GM21619 (cell line): ENCODE data around the gene DBN1.
A peak's percentile ranks its signal among the peaks of the same experiment; 100 is the strongest.

Experiments used
- ATAC-seq: cut with Tn5 transposase; IDR thresholded peaks from one replicate; pipeline ENCODE4 v1.9.1; 2021; ENCODE audit not compliant: unreplicated experiment

DBN1 gene

DNA sequence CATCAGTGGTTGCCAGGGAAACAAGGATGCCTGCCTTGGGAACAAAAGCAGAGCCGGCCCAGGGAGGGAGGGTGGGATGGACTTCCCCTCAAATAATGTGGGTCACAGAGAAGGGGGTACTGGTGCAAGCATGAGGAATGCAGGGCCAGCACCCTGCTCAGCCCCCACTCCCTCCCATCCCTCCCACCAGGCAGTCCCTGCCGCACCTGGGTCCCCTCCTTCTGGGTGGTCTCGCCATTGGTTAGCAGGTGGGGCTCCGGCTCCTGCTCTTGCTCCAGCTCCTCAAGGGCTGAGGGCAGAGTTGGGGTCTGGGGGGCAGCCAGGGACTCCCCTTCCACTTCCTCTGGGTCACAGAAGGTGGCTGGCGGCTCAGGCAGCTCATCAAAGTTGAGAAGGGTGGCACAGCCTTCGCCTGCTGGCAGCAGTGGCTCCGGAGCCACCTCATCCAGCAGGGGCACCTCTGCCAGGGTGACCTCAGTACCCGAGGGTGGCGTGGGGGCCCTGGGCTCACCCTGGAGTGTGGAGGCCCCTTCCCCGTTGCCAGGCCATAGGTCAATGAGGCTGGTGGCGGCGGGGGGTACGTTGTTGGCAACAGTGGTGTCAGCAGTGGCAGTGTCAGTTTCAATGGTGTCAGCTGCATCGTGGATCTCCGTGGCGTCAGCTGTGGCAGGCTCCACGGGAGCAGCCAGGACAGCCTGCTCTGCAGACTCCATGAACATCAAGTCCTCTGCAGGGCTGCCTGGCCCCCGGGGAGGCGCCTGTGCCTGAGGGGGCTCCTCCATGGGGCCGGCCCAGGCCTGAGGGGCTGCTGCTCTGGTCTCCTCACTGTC, 15.4 kb downstream of the DBN1 start:
- no peak for ATAC-seq

DNA sequence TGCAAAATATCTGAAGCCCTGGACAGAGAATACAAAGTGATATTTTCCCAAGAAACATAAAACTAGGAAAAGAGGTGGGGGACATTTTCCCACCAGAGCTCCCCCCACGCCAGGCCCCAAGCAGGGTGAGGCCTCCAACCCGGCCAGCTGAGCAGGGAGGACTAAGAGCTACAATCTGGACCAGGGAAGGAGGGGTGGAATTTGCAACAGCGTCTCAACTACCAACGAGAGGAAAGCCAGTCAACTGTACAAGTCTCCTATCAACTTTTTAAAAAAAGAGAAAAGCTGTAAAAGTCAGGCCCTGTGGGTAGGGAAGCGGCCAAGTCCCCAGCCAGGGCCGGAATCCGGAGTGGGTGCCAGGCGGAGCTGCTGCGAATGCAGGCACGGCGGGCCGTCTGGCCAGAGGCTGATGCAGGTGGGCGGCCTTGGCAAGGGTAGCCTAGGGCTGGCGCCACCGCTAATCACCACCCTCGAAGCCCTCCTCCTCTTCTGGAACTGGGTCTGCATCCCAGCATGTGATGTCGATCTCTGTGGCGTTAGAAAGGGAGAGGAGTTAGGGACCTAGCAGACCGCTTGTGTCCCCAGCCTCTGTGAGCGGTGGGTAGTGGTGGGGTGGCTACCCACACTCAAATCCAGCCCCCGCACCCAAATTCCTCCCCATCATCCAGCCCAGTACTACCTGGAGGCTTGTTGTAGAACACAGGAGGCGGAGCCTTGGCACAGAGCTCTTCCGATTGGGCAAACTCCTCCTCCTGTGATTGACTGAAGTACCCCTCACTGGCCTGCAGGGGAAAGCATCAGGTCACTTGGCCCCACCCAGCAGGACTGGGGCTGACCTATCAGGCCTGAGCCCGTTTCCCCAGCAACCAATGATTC, 16.2 kb downstream of the DBN1 start:
- peak; percentile 34 for ATAC-seq

DNA sequence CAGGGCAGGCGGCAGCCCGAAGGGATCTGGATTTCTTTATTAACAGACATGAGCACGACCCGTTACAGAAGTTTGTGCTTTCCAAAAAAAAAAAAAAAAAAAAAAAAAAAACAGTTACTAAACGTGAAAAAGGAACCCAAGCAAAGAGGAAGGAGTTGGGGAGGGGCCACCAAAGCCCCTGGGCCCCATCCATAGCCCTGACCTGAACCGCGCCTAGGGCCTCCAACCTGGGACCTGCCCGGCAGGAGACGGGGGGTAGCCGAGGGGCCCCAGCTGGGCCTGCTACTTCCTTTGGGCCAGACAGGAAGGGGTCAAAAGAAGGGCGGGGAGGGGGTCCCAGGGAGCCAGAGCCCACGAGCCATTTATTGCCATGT, 16.9 kb downstream of the DBN1 start:
- ATAC-seq, result no peak

DNA sequence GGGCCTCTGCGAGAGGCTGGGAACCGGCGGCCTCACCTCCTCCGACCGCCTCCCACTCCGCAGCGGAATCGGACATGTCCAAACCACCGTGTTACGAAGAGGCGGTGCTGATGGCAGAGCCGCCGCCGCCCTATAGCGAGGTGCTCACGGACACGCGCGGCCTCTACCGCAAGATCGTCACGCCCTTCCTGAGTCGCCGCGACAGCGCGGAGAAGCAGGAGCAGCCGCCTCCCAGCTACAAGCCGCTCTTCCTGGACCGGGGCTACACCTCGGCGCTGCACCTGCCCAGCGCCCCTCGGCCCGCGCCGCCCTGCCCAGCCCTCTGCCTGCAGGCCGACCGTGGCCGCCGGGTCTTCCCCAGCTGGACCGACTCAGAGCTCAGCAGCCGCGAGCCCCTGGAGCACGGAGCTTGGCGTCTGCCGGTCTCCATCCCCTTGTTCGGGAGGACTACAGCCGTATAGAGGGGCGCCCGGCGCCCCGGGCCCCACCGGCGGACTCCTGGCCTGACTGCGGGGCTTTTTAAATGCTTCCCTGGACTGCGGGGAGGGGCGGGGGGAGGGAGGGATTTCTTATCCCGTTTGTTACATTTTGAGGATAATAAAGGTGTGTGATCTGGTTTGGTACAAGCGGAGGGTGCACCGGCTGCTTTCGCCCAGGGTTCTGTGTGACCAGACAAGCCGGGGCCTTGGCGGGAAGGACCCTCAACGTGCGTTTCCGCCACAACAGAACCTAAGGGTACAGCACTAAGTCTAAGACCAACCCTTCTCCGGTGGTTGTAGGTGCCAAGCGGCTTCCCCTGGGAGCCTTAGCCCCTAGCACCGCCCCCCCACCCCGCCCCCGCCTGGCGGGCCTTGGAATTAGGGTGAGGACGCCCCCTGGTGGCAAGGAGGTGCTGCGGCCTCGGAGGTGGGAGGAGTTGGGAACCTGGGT, 17.5 kb downstream of the DBN1 start:
- ATAC-seq, result peak; percentile 10

DNA sequence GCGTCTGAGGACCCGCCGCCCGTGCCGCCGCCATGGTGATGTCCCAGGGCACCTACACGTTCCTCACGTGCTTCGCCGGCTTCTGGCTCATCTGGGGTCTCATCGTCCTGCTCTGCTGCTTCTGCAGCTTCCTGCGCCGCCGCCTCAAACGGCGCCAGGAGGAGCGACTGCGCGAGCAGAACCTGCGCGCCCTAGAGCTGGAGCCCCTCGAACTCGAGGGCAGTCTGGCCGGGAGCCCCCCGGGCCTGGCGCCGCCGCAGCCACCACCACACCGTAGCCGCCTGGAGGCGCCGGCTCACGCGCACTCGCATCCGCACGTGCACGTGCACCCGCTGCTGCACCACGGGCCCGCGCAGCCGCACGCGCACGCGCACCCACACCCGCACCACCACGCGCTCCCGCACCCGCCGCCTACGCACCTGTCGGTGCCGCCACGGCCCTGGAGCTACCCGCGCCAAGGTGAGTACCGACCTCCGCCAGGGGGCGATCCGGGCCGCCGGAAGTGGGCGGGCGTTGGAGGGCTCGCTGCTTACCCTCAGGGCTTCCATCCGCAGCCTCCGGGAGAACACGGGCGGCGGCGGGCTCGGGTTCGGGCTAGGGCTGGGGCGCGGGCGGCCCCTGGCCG, 18.3 kb downstream of the DBN1 start:
- ATAC-seq, result peak; percentile 51

DNA sequence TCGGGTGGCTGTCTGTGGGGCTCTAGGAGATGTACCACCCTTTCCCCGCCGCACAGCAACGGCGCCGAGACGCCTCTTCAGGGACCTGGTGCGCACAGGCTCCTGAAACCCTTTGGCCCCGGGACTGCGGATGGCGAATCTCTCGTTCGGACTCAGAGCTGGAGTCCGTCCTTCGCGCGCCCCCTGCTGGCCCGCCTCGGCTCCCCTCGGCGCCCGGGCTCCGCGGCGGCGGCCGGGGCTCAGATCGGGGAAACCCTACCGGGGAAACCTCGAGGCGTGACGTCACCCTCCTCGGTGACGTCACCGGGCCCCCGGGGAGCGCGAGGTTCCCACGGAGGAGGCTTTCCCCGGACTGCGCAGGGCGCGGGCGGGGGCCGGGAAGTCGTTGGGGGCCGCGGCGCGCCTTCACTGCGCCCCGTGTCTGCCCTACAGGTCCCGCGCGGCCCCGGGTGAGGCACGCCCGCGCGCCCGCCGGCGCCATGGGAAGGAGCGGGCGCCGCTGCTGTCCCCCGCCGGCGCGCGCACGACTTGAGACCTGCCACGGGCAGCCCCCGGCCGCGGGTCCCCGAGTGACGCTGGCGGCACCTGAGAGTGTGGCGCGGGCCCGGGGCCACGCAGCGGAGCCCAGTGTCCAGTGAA, 18.9 kb downstream of the DBN1 start:
- peak; percentile 47 for ATAC-seq

DNA sequence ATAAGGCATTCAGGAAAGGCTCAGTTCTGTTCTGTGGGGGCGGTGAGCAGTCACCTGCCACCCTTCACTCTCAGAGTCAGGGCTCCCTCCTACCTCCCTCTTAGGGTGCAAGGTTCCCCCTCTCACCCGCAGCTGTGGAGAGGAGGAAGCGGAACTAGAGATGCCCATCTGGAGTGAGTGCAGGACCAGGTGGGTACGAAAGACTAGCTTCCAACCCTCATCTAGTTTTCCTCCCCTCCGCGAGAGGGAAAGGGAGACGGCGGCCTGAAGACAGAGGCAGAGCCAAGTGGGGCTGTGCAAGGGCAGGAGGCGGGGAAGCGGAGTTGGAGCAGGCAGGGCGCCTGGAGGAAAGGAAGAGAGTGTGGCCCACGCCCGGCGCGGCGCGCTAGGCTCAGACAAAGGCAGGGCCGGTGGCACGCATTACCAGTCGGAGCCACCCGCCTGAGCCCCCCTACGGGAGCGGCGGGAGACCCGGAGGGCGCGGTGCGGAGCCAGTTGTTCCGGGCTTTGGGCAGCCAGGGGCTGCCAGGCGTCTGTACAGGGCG, 19.5 kb downstream of the DBN1 start:
- peak; percentile 1 for ATAC-seq

DNA sequence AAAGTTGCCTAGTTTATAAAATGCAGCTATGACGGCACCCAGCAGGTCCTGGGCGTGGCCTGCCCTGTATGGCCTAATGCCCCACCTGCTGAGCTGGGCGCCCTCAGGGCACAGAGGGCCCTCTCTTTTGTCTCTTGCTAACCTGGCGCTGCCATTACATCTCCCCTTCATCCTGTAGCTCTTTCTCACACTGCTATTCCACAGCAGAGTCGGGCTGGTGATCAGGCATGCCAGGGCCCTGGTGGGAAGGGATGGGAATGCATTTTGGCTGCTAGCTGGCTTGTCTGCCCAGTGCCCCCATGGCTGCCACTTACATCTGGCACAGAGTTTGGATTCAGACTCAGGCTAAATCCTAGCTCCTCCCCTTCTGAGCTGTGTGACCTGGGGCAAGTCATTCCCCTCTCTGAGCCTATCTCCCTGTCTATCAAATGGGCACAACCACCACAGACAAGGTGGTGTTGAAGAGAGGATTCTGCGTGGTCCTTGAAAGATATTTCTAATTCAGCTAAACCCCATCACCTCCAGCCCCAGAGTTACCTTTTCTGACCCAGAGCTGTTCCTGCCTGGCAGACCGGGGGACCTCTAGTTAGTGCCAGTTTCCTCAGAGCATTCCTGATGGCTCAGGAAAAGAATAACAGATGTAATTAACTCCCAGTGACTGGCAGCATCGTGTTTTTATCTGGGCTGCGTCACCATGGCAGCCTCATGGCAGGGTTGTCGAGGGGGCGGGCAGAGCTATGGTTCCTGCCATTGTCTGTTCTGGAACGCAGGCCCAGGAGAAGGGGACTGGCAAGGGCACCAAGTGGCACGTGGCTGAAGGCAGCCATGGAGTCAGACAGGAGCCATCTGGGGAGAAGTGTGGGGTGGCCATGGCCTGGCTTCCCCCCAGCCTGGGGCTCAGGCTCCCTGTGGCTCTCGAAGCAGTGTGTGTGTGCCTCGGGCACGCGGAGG, 20.5 kb downstream of the DBN1 start:
- no peak for ATAC-seq

DNA sequence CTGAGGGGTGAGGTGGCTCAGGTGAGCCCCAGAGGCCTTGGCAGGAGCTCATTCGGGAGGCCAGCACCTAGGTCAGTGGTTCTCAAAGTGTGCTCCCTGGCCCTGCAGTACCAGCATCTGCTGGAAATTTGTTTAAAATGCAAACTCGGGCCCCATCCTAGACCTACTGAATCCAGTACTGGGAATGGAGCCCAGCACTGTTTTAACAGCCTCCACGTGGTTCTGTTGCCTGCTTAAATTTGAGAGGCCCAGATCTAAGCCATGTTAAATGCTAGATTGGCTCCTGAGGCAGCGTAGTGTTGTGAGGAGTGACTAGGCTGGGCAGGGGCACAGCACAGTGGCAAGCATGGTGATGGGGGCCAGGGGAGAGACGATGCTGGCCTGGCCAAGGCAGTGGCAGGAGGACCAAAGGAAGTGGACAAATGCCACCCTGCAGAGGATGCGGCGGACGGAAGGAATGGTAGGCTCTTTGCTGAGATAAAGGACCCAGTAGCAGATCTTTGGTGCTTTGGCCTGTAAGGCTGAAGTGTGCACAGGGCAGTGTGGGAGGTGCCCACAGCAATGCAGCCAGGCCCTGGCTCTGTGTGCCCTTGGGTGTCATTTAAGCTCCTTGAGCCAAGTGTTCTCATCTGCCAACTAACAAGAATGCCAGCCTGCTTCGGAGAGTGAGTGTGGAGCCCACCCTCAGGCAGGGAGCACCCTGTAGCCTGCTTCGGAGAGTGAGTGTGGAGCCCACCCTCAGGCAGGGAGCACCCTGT, 22.6 kb downstream of the DBN1 start:
- no peak for ATAC-seq

DNA sequence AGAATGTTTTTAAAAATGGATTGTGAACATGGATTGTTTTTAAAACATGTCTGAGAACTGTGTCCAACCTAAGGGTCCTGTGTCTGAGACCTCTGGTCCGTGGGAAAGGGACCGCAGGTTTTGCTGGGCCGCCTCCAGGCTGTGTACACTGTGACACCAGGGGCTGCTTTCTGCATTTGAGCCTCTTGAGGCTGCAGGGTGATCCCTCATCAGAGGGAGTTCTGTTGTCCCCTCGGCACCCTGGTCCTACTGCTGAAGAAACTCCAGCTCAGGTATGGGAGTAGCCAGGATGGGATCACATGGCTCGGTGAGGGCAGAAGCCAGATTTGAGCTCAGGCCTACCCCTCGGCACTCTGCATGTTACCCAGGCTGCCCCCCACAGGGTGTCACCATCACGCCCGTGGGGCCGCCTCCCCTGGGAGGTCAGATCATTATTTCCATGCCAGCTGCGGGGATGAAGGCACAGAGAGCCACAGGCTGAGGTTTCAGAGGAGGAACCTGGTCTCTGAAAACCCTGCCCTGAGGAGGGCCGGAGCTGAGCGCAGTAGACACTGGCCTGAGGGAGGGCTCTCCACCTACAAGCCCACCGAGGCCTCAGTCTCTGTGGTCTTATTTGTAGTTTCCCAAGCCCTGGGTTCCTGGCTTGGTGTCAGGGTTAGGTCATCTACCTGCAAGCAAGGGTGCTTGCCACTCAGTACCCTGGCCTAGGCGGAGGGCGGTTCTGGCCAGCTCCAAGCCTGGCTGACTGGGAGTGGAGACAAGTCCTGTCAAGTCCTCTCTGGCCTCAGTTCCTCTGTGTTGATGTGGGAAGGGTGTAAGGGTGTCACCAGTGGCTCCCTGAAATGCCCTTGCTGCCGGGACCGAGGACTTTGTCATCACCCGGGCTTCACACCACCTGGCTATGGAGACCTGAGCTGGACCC, 24.0 kb downstream of the DBN1 start:
- no peak for ATAC-seq

DNA sequence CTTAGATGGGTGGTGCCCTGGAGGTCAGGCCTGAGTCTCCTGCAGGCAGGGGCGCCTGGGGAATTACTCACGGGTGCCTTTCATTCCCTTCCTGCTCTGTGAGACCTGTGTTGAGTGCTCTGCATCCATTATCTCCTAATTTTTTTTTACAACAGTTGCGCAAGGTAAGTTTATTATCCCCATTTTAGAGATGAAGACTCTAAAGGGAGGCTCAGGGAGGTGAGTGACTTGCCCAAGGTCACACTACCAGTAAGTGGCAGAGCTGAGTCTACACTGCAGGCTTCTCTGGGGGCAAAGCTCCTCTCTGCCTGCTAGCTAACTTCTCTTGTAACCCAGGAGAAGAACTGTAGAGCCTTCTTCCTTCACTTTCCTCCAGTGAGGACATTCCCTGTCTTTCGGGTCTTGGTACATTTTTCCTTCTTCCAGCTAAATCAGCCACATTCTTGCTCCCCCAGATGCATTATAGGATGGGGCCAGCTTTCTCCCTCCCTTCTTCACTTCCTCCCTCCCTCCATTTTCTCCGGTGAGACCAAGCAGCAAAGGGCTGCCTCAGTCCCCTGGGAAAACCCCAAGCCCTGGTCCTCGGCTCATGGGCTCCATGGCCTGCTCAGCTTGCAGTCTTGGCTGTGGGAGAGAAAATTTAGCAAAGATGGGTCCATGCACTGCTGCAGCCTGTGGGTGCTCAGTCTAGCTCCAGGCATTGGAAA, 25.0 kb downstream of the DBN1 start:
- no peak for ATAC-seq

DNA sequence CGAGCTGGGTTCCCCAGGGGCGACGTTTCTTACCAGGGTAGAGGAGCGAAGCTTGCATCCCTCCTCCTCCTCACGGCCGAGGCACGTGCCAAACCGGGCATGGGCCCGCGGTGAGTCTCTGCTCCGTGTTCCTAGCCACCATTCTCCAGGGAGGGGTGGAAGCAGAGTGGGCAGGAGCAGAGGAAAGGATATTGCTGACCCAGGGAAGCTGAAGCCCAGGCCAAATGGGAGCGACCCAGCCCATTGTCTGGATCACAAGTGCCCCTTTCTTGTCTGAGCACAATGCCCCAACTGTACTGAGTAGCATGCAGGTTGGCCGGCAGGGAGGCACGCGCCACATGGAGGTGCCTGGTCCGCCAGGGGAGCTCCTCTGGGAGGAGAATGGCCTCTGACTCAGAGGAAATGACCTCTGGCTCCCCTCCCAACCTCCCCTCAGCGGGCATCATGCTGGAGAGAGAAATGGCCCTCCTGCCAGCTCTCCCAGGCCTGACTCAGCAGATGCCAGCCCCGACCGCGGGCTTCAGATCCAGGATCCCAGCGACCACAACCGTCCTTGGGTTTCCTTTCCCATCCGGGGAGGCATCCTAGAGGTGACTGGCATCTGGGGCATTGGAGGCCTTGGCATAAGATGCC, 25.7 kb downstream of the DBN1 start:
- ATAC-seq, result no peak

DNA sequence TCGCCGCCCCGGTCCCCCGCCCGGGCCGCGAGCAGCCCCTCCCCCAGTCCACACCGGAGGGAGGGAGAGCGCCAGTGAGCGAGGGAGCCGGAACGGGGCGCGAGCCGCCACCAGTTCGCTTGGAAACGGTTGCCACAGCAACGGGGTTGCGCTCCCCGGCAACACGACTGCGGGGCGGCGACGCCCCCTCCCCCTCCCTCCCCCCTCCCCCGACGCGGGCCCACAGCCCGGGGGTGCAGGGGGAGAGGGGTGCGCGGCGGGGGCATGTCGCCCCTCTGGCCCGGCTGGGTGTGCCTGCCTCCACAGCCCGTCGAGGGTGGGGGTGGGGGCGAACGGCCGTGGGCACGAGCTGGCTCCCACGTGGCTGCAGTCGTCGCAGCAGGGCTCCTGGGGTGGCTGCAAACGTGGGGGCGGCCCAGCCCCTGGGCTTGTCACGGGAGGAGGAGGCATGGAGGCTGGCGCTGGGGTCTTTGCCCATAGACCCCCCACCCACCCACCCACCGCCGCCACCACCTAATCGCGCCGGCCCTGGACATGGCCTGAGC, 26.3 kb downstream of the DBN1 start:
- peak; percentile 26 for ATAC-seq

DNA sequence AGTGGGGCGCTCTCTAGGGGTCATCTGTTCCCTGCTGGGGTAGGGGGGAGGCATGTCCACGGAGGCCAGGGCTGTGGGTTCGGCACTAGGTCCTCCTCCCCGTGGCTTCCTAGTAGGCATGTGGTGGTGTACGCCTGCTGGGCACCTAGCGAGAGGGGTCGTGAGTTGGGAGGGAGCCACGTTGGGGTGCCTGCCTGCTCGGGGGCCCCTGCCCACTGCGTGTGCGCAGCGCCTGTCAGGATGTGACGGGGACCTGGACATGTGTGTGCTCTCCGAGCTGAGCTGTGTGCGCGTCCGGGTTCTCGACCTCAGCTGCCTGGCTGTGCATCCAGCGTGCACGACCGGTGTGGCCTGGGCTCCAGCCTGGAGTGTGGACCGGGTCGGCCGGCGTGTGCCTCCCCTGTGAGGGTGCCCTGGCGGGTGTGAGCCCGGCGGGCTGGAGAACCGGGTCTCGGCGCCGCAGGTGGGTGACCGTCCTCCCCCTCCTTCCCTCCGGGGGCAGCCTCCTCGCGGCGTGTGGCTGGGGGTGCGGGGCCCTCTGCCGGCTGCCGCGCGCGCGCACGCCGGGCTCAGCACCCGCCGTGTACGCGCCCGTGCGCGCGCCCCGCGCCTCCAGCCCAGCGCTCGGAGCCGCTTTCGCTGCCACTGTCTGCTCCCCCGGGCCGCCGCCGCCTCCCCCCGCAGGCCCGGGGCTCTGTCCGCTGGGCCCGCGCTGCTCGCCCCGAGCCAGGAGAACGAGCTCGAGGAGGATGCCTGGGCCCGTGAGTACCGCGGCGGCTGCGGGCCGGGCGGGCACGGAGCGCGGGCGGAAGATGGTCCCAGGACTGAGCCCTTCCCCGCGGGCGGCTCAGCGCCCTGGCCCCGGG, 27.0 kb downstream of the DBN1 start, which contains the start of gene PRR7:
Gene PRR7, plus strand, starts transcription at position 615 of the 866 bp plus-strand sequence. CDS start 8,254 bp downstream, outside the sequence.
- peak; percentile 48 for ATAC-seq

DNA sequence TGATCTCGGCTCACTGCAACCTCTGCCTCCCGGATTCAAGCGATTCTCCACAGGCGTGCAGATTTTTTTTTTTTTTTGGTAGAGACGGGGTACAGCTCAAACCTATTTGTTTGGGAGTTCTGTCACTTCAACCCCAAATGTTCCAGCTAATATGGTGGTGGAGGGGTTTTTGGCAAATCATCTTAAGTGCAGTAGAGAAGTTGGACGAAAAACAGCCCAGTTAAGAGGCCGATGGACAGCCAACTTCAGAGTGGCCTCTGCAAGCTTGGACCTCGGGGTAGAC, 27.6 kb downstream of the DBN1 start:
- no peak for ATAC-seq
